ENCODE data around the gene MERTK. TPM values are rescaled to one million over a fixed set of nuclear protein-coding genes. Genes with fewer than 3 reads are reported as not detected.

The MERTK gene
- total RNA-seq, 1 donor from 2014 or later, result not detected

DNA sequence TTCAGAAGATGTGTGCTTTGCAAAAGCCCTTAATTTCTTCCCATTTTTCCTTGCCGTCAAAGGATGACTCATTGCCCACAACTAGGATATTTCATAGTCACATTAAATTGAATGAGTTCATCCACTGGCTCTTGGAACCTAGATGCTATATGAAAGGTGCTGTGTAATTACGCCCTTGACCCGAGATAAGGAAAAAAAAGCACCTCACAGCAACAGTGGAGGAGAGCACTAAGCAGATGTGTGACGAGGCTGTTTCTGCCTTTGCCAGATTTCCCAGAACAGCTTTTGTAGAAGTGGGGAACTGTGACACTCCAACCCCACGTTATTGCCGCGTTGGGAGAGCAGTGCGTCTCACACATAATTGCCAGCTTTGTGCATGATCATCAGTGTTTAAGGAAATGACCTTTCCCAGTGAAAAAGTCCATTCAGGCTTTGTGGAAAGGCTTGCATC is 123.4 kb downstream of the MERTK start:
- intact Hi-C loops (cut with micrococcal nuclease), result no loop called here
- TF ChIP-seq, protein P1, sequence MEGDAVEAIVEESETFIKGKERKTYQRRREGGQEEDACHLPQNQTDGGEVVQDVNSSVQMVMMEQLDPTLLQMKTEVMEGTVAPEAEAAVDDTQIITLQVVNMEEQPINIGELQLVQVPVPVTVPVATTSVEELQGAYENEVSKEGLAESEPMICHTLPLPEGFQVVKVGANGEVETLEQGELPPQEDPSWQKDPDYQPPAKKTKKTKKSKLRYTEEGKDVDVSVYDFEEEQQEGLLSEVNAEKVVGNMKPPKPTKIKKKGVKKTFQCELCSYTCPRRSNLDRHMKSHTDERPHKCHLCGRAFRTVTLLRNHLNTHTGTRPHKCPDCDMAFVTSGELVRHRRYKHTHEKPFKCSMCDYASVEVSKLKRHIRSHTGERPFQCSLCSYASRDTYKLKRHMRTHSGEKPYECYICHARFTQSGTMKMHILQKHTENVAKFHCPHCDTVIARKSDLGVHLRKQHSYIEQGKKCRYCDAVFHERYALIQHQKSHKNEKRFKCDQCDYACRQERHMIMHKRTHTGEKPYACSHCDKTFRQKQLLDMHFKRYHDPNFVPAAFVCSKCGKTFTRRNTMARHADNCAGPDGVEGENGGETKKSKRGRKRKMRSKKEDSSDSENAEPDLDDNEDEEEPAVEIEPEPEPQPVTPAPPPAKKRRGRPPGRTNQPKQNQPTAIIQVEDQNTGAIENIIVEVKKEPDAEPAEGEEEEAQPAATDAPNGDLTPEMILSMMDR (IDR thresholded peaks at IDR 0.05), result no peak
- H3K27ac Mint-ChIP-seq, result no peak overlapping the region
- no peak overlapping the region for H3K4me3 Mint-ChIP-seq
- no peaks in the 10 kb centered on the region for H3K9me3 Mint-ChIP-seq
- no peaks in the 10 kb centered on the region for H3K4me1 Mint-ChIP-seq
- CTCF ChIA-PET, result no interaction called here
- POLR2A ChIA-PET, result no interaction called here
- H3K36me3 Mint-ChIP-seq (ENCODE audit: low read depth), result no peaks in the 10 kb centered on the region
- DNase-seq, result no peak
- H3K27me3 Mint-ChIP-seq, result peaks cover 10% of the 10 kb centered on the region
- ATAC-seq (ENCODE audit: low read depth), result no peak

DNA sequence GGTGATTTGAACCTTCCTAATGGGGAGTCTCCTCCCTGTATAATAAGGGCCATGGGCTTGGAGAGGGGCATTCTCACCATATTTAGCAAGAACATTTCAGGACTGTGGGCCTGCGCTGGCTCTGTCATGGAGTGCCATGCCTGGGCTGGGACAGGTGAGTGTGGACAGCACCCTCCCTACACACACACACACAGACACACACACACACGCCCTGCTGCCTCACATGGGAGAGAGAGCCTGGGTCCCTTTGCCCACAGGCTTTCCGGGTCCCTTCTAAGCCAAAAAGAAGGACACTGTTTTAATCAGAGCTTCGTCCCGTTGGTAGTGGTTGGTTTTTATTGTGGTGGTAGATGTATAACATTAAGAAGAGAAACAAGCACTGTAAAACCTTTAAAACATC is 125.3 kb downstream of the MERTK start:
- H3K4me3 Mint-ChIP-seq, result no peak overlapping the region
- H3K27ac Mint-ChIP-seq, result no peak overlapping the region
- intact Hi-C loops (cut with micrococcal nuclease), result no loop called here
- peaks cover 5% of the 10 kb centered on the region for H3K27me3 Mint-ChIP-seq
- ChIA-PET CTCF (no interaction called here), POLR2A (no interaction called here)
- ATAC-seq (ENCODE audit: low read depth), result no peak
- H3K4me1 Mint-ChIP-seq, result no peaks in the 10 kb centered on the region
- TF ChIP-seq, protein P1 (IDR thresholded peaks at IDR 0.05), result no peak
- no peaks in the 10 kb centered on the region for H3K36me3 Mint-ChIP-seq (ENCODE audit: low read depth)
- DNase-seq, result no peak
- no peaks in the 10 kb centered on the region for H3K9me3 Mint-ChIP-seq

DNA sequence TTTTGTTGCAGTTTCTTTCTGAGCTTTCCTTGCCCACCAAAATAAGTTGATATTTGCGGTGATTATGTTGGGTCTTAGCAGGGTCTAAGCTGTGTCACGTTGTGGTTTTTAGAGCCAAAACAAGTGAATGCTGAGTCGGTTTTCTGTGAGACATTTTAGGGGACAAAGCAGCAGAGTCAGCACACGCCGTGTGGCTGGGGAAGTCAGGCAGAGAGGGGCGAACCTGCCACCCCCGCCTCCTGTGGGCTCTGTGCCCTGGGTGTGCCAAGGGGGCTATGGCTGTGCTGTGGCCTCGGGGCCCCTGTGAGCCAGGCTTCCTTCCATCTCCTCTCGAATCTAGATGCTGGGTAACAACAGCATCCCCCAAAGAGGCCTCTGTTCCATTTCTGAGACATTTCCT is 125.8 kb downstream of the MERTK start:
- intact Hi-C loops (cut with micrococcal nuclease), result no loop called here
- CTCF ChIA-PET, result no interaction called here
- ATAC-seq (ENCODE audit: low read depth), result no peak
- Mint-ChIP-seq H3K27me3 (peaks cover 5% of the 10 kb centered on the region), H3K4me1 (no peaks in the 10 kb centered on the region), H3K4me3 (no peak overlapping the region), H3K27ac (no peak overlapping the region), H3K36me3 (ENCODE audit: low read depth) (no peaks in the 10 kb centered on the region), H3K9me3 (no peaks in the 10 kb centered on the region)
- no peak for DNase-seq
- TF ChIP-seq, protein P1 (IDR thresholded peaks at IDR 0.05), result no peak
- POLR2A ChIA-PET, result no interaction called here

DNA sequence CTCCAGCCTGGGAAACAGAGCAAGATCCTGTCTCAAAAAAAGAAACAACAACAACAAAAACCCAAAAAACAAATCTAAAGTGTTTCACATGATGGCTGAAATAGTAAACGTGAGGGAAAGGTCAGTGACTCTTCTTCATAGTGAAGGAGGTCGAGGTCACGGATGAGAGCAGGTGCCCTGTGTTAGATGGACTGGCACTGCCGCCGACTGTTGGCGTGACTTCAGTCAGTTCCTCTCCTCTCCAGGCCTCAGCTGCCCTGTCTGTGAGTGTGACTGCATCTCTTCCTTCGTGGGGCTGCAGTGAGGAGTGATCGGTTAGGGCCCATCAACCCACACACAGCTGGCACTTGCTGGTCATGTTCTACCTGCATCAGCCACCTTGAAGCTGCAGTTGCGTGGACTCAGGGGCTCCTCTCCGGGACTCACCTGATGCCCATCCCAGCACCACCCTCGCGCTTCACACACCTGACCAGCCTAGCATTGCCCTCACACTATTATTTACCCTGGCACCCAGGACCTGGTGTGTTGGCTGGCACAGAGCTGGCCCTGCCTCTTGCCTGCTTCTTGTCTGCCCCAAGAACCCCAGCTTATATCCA is 126.6 kb downstream of the MERTK start:
- Mint-ChIP-seq H3K9me3 (no peaks in the 10 kb centered on the region), H3K4me3 (no peak overlapping the region), H3K27me3 (peaks cover 6% of the 10 kb centered on the region), H3K27ac (no peak overlapping the region), H3K36me3 (ENCODE audit: low read depth) (no peaks in the 10 kb centered on the region), H3K4me1 (no peaks in the 10 kb centered on the region)
- TF ChIP-seq, protein P1 (IDR thresholded peaks at IDR 0.05), result no peak
- ATAC-seq (ENCODE audit: low read depth), result no peak
- no peak for DNase-seq
- intact Hi-C loops (cut with micrococcal nuclease), result no loop called here
- CTCF ChIA-PET, result no interaction called here
- POLR2A ChIA-PET, result no interaction called here

DNA sequence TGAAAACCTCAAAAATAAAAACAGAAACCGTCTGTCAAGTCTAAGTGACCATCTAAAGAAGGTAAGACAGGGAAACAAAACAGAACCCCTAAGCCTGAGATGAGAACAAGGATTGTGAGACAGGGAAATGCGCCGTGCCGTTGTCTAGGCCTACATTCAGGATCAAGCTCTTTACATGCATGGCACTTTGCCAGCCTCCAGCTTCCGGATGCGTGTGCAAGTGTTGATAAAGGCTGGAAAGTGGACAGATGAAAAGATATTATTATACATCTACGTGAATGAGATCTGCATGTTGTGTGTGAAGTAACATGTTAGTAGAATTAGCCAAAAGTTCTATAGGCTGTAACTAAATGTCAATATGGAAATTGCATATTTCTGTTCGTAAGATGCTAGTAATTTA is 128.1 kb downstream of the MERTK start:
- no peak for DNase-seq
- ChIA-PET CTCF (no interaction called here), POLR2A (no interaction called here)
- Mint-ChIP-seq H3K27ac (no peak overlapping the region), H3K36me3 (ENCODE audit: low read depth) (no peaks in the 10 kb centered on the region), H3K9me3 (no peaks in the 10 kb centered on the region), H3K4me1 (no peaks in the 10 kb centered on the region), H3K27me3 (peaks cover 5% of the 10 kb centered on the region), H3K4me3 (no peak overlapping the region)
- TF ChIP-seq, protein P1 (IDR thresholded peaks at IDR 0.05), result no peak
- no peak for ATAC-seq (ENCODE audit: low read depth)
- intact Hi-C loops (cut with micrococcal nuclease), result no loop called here
